K562 (cell line): ENCODE data around the gene ZDHHC14. TPM values are rescaled to one million over a fixed set of nuclear protein-coding genes. Genes with fewer than 3 reads are reported as not detected.
A peak's percentile ranks its signal among the peaks of the same experiment; 100 is the strongest.

Source experiments
- ATAC-seq: fragments of 200-7000 bp; cut with Tn5 transposase; 3 replicates; pipeline ENCODE4 v1.9.1; 2020; ENCODE audit warnings: moderate library complexity
- BruUV-seq: library from RNA; stranded (reverse); fragments of 400-500 nt; replicated peaks from 2 replicates; lab custom pipeline; 2021; lab: Mats Ljungman, UMichigan
- CTCF ChIA-PET: fragments of 300-600 bp; formaldehyde crosslinking; extraction: SDS; loops from one replicate; lab custom pipeline; 2021; ENCODE audit warnings: low intra/inter-chr PET ratio; lab: Yijun Ruan, JAX
- POLR2A ChIA-PET: fragments of 300-600, 350-650 bp; sonication (Branson Sonifier 250); formaldehyde crosslinking; extraction: SDS; loops from one replicate; lab custom pipeline; 2021; ENCODE audit warnings: antibody characterized with exemption, inconsistent platforms; lab: Yijun Ruan, JAX
- DNase-seq, 4 experiments: peaks; one replicate each; pipeline versions ENCODE4 v3.0.0 to v3.0.0-alpha.2; 2011 to 2018; ENCODE audit warnings: low spot score in 3 of 4, mixed read lengths in 3 of 4; ENCODE audit errors: extremely low read depth in 1 of 4
- FAIRE-seq: peaks from 2 replicates; lab custom pipeline; 2011; peaks lifted over from hg19 to GRCh38; lab: Jason Lieb, UNC
- H2AFZ ChIP-seq: 2 replicates; pipeline ENCODE4 v1.6.0; 2011; ENCODE audit warnings: low read depth, low read length, control low read depth, inconsistent platforms
- H3K27ac ChIP-seq: fragments of 200-600 bp; 3 replicates; pipeline ENCODE4 v1.8.0; 2011; ENCODE audit warnings: low read depth, mild to moderate bottlenecking, control low read depth, inconsistent platforms, low read length, moderate library complexity, mixed read lengths; ENCODE audit errors: extremely low read depth
- H3K27me3 ChIP-seq, 2 experiments: fragments of 300-600 bp in 1 of 2; 2 replicates in 1 of 2; 3 replicates in 1 of 2; pipeline versions ENCODE4 v1.6.0 to v1.8.0; 2011; ENCODE audit warnings: inconsistent platforms in 2 of 2, low read length in 2 of 2, mild to moderate bottlenecking in 1 of 2, mixed read lengths in 1 of 2, moderate library complexity in 1 of 2; ENCODE audit not compliant: control insufficient read depth in 2 of 2, insufficient read depth in 2 of 2
- H3K36me3 ChIP-seq: fragments of 300-600 bp; 3 replicates; pipeline ENCODE4 v1.8.0; 2011; ENCODE audit warnings: mild to moderate bottlenecking, low read length, inconsistent platforms; ENCODE audit not compliant: control insufficient read depth, insufficient read depth
- H3K4me1 ChIP-seq, 2 experiments: fragments of 200-600 bp in 1 of 2; replicated peaks in 1 of 2; 2 replicates in 1 of 2; 3 replicates in 1 of 2; pipeline versions ENCODE4 v1.5.1 to v1.8.0; 2011; ENCODE audit warnings: inconsistent platforms in 2 of 2, low read length in 2 of 2, mild to moderate bottlenecking in 1 of 2, mixed read lengths in 1 of 2, moderate library complexity in 1 of 2; ENCODE audit not compliant: control insufficient read depth in 2 of 2, insufficient read depth in 2 of 2
- H3K4me2 ChIP-seq: 2 replicates; pipeline ENCODE4 v1.6.1; 2011; ENCODE audit warnings: low read length, control low read depth, inconsistent platforms, mixed read lengths; ENCODE audit not compliant: insufficient read depth
- H3K4me3 ChIP-seq: fragments of 200-600 bp; sonication (generic), shearing (Covaris generic); 2 replicates; pipeline ENCODE4 v1.5.1; 2016; ENCODE audit warnings: control low read depth, inconsistent platforms
- H3K79me2 ChIP-seq: fragments of 200-600 bp; 3 replicates; pipeline ENCODE4 v1.8.0; 2011; ENCODE audit warnings: low read length, inconsistent platforms; ENCODE audit not compliant: control insufficient read depth, insufficient read depth
- H3K9ac ChIP-seq, 2 experiments: 2 replicates each; pipeline versions ENCODE4 v1.6.0 to v1.6.1; 2011; ENCODE audit warnings: low read depth in 2 of 2, low read length in 2 of 2, control low read depth in 1 of 2, inconsistent platforms in 1 of 2, mild to moderate bottlenecking in 1 of 2, mixed read lengths in 1 of 2; ENCODE audit not compliant: insufficient read depth in 1 of 2
- H3K9me1 ChIP-seq: one replicate; pipeline ENCODE4 v1.6.0; 2011; ENCODE audit warnings: inconsistent platforms, mild to moderate bottlenecking, low read length, moderate library complexity; ENCODE audit not compliant: control insufficient read depth, insufficient read depth
- H3K9me3 ChIP-seq: replicated peaks from 2 replicates; pipeline ENCODE4 v1.5.1; 2011; ENCODE audit warnings: low read depth, low read length, inconsistent platforms; ENCODE audit not compliant: control insufficient read depth, insufficient read depth
- H4K20me1 ChIP-seq: replicated peaks from 2 replicates; pipeline ENCODE4 v1.6.1; 2011; ENCODE audit warnings: low read length, inconsistent platforms, mixed read lengths; ENCODE audit not compliant: control insufficient read depth, insufficient read depth
- ETV1 ChIP-seq: fragments of 450-650 bp; conservative IDR thresholded peaks from 2 replicates; pipeline ENCODE4 v1.6.1; 2016; ENCODE audit warnings: missing genetic modification characterization, control low read depth, low read depth, missing compliant biosample characterization
- PATZ1 ChIP-seq: fragments of 250-450 bp; sonication (Bioruptor Pico); IDR thresholded peaks from 2 replicates; pipeline ENCODE4 v1.5.0; 2020; ENCODE audit warnings: mild to moderate bottlenecking, borderline replicate concordance
- REST ChIP-seq, 2 experiments: fragments of 450-650 bp; formaldehyde crosslinking in 1 of 2; IDR thresholded peaks; 2 replicates each; pipeline versions ENCODE4 v1.4.0 to v1.6.1; 2014 to 2020; ENCODE audit warnings: mild to moderate bottlenecking in 2 of 2, borderline replicate concordance in 1 of 2, low read depth in 1 of 2
- ZNF740 ChIP-seq, 3 experiments: fragments of 200-800 bp in 1 of 3; sonication (Bioruptor generic) in 1 of 3; sonication (generic) in 1 of 3; formaldehyde crosslinking in 1 of 3; IDR thresholded peaks; 2 replicates each; pipeline versions ENCODE4 v1.6.1 to v1.8.0; 2016 to 2022; ENCODE audit warnings: mild to moderate bottlenecking in 2 of 3, missing compliant biosample characterization in 2 of 3, missing genetic modification characterization in 2 of 3, missing genetic modification reagents in 1 of 3
- WGBS: fragments of 100-300 bp; shearing (Covaris generic); methylation state at CpG from one replicate; pipeline ENCODE4 v1.1.6; 2016; ENCODE audit warnings: low coverage, mixed read lengths; ENCODE audit not compliant: insufficient coverage; ENCODE audit errors: missing lambda C conversion rate; 5-methylcytosine and 5-hydroxymethylcytosine counted together
- in situ Hi-C: fragments of 300-500 bp; cut with MboI; formaldehyde crosslinking; loops from 4 replicates; pipeline ENCODE4 v1.15.0; 2018; ENCODE audit warnings: inconsistent platforms, mixed read lengths
- intact Hi-C: fragments of 100-400 bp; cut with micrococcal nuclease; formaldehyde crosslinking; loops from 2 replicates; pipeline ENCODE4 v1.14.2; 2022
- polyA plus RNA-seq, 8 experiments: library from polyadenylated mRNA; depleted of rRNA in 4 of 8; stranded (reverse) in 5 of 8; unstranded in 3 of 8; fragments of >200 nt; fragmentation: Nextera tagmentation in 2 of 8; fragmentation: Illumina TruSeq in 1 of 8; extraction: Ambion mirVana in 2 of 8; extraction: Trizol in 1 of 8; gene quantifications; 2 replicates each; pipeline versions ENCODE4 v1.2.1 to v1.2.3, GENCODE V29; 2011 to 2014; ENCODE audit warnings: inconsistent platforms in 1 of 8, missing spikeins in 1 of 8
- total RNA-seq, 7 experiments: library from RNA; depleted of rRNA in 6 of 7; stranded (reverse); fragments of >200 nt in 6 of 7; fragmentation: Illumina TruSeq in 2 of 7; extraction: Trizol in 2 of 7; gene quantifications; 2 replicates each; pipeline versions ENCODE4 v1.2.1 to v1.2.3, GENCODE V29; 2011 to 2021; ENCODE audit warnings: low replicate concordance in 1 of 7
- TF ChIP-seq, protein P1 (sequence below): fragments of 450-650 bp; formaldehyde crosslinking; IDR thresholded peaks from 2 replicates; pipeline ENCODE4 v1.4.0; 2020; ENCODE audit warnings: mild to moderate bottlenecking

The ZDHHC14 gene
- total and polyA plus RNA-seq, 9 of the 15 experiments (the other 6 are each of a cell fraction or from before 2014, with no cell fraction given): 0.92 to 23.1 (median 13.8) TPM

DNA sequence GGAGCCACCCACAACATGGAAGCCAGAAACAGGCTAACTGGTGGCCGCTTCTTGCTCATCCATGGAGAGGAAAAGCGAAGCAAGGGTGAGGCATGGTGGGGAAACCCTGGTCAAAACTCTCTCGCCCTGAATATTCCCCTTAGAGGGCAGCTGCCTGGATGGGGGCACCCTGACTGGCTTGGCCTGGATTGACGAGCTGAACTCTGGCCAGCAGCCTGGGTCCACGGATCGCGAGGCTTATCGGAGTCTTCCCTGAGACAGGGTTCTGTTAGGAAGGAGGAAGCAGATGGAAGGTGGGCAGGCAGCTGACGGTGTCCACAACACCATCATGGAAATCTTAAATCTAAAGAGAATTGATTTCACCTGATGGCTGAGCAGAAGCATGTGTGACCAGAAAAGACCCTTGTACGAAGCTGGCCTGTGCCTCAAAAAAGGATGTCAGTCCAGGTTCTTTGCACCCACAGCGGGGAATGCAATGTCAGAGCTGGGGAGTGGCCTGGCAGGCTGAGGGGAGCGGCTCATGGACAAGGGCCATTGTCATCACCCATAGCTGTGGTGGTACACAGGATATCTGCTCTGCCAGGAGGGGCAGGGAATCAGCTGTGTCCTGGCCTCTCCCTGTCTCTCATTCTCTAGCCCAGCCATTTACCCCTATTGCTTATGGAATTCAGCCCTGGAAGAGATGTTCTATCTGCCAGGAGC, 332.6 kb downstream of the ZDHHC14 start (continued):
- TF ChIP-seq ETV1 (tag): no peak
- no peak for TF ChIP-seq ZNF740 (CRISPR knock-in tag; IDR thresholded peaks at IDR 0.05)
- TF ChIP-seq ZNF740 (tag; IDR thresholded peaks at IDR 0.05): no peak
- no peak for TF ChIP-seq PATZ1 (CRISPR knock-in tag)
- TF ChIP-seq, protein P1, sequence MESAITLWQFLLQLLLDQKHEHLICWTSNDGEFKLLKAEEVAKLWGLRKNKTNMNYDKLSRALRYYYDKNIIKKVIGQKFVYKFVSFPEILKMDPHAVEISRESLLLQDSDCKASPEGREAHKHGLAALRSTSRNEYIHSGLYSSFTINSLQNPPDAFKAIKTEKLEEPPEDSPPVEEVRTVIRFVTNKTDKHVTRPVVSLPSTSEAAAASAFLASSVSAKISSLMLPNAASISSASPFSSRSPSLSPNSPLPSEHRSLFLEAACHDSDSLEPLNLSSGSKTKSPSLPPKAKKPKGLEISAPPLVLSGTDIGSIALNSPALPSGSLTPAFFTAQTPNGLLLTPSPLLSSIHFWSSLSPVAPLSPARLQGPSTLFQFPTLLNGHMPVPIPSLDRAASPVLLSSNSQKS (CRISPR knock-in tag): no peak

DNA sequence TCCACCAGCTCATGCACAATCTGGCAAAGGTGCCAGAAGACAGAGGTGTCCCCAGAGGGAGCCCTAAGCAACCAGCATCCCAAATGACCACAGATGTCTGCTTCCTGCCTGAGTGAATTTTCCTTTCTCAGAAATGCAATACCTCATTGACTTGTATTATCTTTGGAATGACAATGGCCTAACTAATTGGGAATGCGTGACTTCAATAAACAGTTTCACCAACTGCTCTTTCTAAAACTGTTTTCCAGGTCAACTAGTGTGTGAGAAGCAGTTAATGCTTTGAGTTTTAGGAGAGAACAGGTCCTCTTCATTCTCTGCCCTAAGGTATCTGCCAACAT, 333.1 kb downstream of the ZDHHC14 start:
- Histone ChIP-seq H3K4me1 (peaks cover 4 to 6% of the 10 kb centered on the region in 2 experiments; a peak in 2 of 5 replicates), H2AFZ (no peak overlapping the region), H3K36me3 (no peaks in the 10 kb centered on the region), H3K27me3 (no peaks in the 10 kb centered on the region; a peak in 1 of 5 replicates), H3K9me3 (no peaks in the 10 kb centered on the region), H4K20me1 (no peaks in the 10 kb centered on the region), H3K27ac (no peak overlapping the region), H3K79me2 (no peaks in the 10 kb centered on the region), H3K9me1 (no peaks in the 10 kb centered on the region), H3K4me2 (no peak overlapping the region), H3K9ac (no peak overlapping the region), H3K4me3 (no peak overlapping the region)
- ChIA-PET CTCF (no interaction called here), POLR2A (no interaction called here)
- 53% methylated on average over 1 of the region's 1 CpG for WGBS
- intact Hi-C loops (no loop called here), in situ Hi-C loops (no loop called here)
- FAIRE-seq (no peak), DNase-seq (no peak), ATAC-seq (peak; percentile 23; the same call in 1 of the 3 replicates)
- no TSS peak for BruUV-seq
- TF ChIP-seq REST (IDR thresholded peaks at IDR 0.05; ENCODE audit: borderline replicate concordance) (peak; percentile 13; the same call in 1 of the 2 replicates), REST (CRISPR knock-in tag; IDR thresholded peaks at IDR 0.05; ENCODE audit: low read depth) (no peak)
